ENCODE data around the gene MATN1. TPM values are rescaled to one million over a fixed set of nuclear protein-coding genes. Genes with fewer than 3 reads are reported as not detected.

MATN1 gene
- total RNA-seq, 1 experiment from 2014 or later: 0.12 TPM

DNA sequence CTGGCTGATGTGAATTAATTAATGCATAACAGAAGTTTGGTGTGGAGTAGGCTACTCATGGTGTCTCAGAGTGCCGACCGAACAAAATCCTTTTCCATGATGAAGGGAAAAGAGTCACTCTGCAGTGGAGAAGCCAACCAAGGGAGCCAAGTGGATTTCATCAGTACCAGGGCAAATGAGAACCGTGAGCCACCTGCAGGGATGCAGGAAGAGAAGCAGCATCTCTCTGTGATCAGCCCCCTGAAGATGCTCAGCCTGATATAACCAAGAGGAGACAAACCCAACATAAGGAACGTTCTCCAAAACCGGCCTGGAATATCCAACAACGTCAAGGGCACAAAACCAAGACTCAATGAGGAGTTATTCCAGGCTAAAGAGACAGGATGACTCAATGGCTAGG, 47.6 kb upstream of the MATN1 start (continued):
- TF ChIP-seq, protein P1, sequence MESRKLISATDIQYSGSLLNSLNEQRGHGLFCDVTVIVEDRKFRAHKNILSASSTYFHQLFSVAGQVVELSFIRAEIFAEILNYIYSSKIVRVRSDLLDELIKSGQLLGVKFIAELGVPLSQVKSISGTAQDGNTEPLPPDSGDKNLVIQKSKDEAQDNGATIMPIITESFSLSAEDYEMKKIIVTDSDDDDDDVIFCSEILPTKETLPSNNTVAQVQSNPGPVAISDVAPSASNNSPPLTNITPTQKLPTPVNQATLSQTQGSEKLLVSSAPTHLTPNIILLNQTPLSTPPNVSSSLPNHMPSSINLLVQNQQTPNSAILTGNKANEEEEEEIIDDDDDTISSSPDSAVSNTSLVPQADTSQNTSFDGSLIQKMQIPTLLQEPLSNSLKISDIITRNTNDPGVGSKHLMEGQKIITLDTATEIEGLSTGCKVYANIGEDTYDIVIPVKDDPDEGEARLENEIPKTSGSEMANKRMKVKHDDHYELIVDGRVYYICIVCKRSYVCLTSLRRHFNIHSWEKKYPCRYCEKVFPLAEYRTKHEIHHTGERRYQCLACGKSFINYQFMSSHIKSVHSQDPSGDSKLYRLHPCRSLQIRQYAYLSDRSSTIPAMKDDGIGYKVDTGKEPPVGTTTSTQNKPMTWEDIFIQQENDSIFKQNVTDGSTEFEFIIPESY (IDR thresholded peaks at IDR 0.05; ENCODE audit: extremely low read depth, insufficient replicate concordance, low read length): no peak
- TF ChIP-seq EZH2 (IDR thresholded peaks at IDR 0.05) (no peak), SIN3A (IDR thresholded peaks at IDR 0.05; ENCODE audit: low read depth) (no peak), RAD21 (IDR thresholded peaks at IDR 0.05; ENCODE audit: low read depth) (no peak), SP1 (IDR thresholded peaks at IDR 0.05; ENCODE audit: low read depth) (no peak), FOSL1 (IDR thresholded peaks at IDR 0.05; ENCODE audit: low read depth) (no peak), EZH2phosphoT487 (IDR thresholded peaks at IDR 0.05; ENCODE audit: borderline replicate concordance) (no peak)
- TF ChIP-seq, protein P2, sequence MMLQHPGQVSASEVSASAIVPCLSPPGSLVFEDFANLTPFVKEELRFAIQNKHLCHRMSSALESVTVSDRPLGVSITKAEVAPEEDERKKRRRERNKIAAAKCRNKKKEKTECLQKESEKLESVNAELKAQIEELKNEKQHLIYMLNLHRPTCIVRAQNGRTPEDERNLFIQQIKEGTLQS (IDR thresholded peaks at IDR 0.05): no peak
- TF ChIP-seq, protein P3, sequence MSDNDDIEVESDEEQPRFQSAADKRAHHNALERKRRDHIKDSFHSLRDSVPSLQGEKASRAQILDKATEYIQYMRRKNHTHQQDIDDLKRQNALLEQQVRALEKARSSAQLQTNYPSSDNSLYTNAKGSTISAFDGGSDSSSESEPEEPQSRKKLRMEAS (IDR thresholded peaks at IDR 0.05): no peak

DNA sequence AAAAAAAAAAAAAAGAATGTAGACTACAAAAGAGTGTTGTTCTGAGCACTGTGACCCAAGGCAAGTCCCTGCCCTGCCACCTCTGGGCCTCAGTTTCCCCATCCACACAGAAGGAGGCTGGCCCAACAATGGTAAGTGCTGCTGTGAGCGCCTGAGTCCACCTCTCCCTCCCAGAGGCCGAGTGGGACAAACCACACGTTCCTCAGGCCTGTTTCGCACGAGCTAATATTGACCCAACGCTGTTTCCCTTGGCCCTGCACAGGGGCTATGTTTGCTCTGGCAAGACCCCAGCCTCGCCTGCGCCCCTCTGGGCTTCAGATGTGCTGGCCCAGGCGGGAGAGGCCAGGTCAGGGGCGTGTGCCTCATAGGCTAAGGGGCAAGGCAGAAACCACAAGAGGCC, 46.8 kb upstream of the MATN1 start:
- DNase-seq (ENCODE audit: low read depth, low spot score) (no peak), ATAC-seq (no peak)
- H3K27me3 ChIP-seq (ENCODE audit: insufficient read depth, low read length): no peaks in the 10 kb centered on the region
- intact Hi-C loops (cut with micrococcal nuclease): no loop called here
- no peak overlapping the region for H3K27ac ChIP-seq (ENCODE audit: low read depth, low read length)
- H3K4me2 ChIP-seq (ENCODE audit: low read length): no peak overlapping the region
- H3K9me2 ChIP-seq (ENCODE audit: insufficient read depth): no peaks in the 10 kb centered on the region
- no peaks in the 10 kb centered on the region for H3K4me1 ChIP-seq (ENCODE audit: control insufficient read depth in 1 of 2, insufficient read depth in 2 of 2, low read length in 2 of 2)
- ChIA-PET POLR2A (no interaction called here), CTCF (interaction anchor here (1.2 kb wide), 1 partner anchor 52 kb away, joined by 3 read pairs; no protein-coding TSS in a partner anchor), RAD21 (ENCODE audit: low non-redundant PET in 1 of 2, low total read pairs in 2 of 2, uncharacterized antibody in 2 of 2, unreplicated experiment in 2 of 2) (no interaction called here)
- H3K4me3 ChIP-seq (replicated peaks in 1 of 2; ENCODE audit: low read depth in 1 of 2, low read length in 2 of 2): no peak overlapping the region
- H3K79me2 ChIP-seq (ENCODE audit: insufficient read depth, low read length): no peaks in the 10 kb centered on the region
- H3K36me3 ChIP-seq (ENCODE audit: control insufficient read depth in 1 of 2, insufficient read depth in 2 of 2, low read length in 2 of 2): no peaks in the 10 kb centered on the region
- H3K9me3 ChIP-seq (ENCODE audit: control insufficient read depth in 1 of 2, insufficient read depth in 1 of 2, low read depth in 1 of 2, low read length in 2 of 2): no peaks in the 10 kb centered on the region
- no peak overlapping the region for H2AFZ ChIP-seq (ENCODE audit: low read depth, low read length, poor library complexity, severe bottlenecking)
- H3K9ac ChIP-seq (ENCODE audit: low read length): no peak overlapping the region
- no peaks in the 10 kb centered on the region for H4K20me1 ChIP-seq (ENCODE audit: insufficient read depth)
- no TSS peak for BruUV-seq (replicated peaks)
- TF ChIP-seq, protein P4, sequence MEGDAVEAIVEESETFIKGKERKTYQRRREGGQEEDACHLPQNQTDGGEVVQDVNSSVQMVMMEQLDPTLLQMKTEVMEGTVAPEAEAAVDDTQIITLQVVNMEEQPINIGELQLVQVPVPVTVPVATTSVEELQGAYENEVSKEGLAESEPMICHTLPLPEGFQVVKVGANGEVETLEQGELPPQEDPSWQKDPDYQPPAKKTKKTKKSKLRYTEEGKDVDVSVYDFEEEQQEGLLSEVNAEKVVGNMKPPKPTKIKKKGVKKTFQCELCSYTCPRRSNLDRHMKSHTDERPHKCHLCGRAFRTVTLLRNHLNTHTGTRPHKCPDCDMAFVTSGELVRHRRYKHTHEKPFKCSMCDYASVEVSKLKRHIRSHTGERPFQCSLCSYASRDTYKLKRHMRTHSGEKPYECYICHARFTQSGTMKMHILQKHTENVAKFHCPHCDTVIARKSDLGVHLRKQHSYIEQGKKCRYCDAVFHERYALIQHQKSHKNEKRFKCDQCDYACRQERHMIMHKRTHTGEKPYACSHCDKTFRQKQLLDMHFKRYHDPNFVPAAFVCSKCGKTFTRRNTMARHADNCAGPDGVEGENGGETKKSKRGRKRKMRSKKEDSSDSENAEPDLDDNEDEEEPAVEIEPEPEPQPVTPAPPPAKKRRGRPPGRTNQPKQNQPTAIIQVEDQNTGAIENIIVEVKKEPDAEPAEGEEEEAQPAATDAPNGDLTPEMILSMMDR (IDR thresholded peaks at IDR 0.05 in 2 of 3, conservative IDR thresholded peaks at IDR 0.05 in 1 of 3; ENCODE audit: borderline replicate concordance in 1 of 3, insufficient read depth in 1 of 3, low read depth in 2 of 3, low read length in 2 of 3): no peak
- TF ChIP-seq ELF1 (IDR thresholded peaks at IDR 0.05; ENCODE audit: borderline replicate concordance, low read depth) (no peak), SRF (IDR thresholded peaks at IDR 0.05; ENCODE audit: low read depth) (no peak), EZH2phosphoT487 (IDR thresholded peaks at IDR 0.05; ENCODE audit: borderline replicate concordance) (no peak), EGR1 (IDR thresholded peaks at IDR 0.05; ENCODE audit: low read depth) (no peak), POLR2AphosphoS5 (IDR thresholded peaks at IDR 0.05; ENCODE audit: low read depth, low read length) (no peak), TCF7L2 (IDR thresholded peaks at IDR 0.05; ENCODE audit: borderline replicate concordance, extremely low read depth, insufficient read depth, insufficient read length) (no peak), SP1 (IDR thresholded peaks at IDR 0.05; ENCODE audit: low read depth) (no peak), YY1 (IDR thresholded peaks at IDR 0.05; ENCODE audit: extremely low read depth, insufficient replicate concordance, low read depth, low read length) (no peak), POLR2A (IDR thresholded peaks at IDR 0.05; ENCODE audit: borderline replicate concordance, extremely low read depth, insufficient read depth, insufficient read length) (no peak), FOSL1 (IDR thresholded peaks at IDR 0.05; ENCODE audit: low read depth) (no peak)
- TF ChIP-seq, protein P5, sequence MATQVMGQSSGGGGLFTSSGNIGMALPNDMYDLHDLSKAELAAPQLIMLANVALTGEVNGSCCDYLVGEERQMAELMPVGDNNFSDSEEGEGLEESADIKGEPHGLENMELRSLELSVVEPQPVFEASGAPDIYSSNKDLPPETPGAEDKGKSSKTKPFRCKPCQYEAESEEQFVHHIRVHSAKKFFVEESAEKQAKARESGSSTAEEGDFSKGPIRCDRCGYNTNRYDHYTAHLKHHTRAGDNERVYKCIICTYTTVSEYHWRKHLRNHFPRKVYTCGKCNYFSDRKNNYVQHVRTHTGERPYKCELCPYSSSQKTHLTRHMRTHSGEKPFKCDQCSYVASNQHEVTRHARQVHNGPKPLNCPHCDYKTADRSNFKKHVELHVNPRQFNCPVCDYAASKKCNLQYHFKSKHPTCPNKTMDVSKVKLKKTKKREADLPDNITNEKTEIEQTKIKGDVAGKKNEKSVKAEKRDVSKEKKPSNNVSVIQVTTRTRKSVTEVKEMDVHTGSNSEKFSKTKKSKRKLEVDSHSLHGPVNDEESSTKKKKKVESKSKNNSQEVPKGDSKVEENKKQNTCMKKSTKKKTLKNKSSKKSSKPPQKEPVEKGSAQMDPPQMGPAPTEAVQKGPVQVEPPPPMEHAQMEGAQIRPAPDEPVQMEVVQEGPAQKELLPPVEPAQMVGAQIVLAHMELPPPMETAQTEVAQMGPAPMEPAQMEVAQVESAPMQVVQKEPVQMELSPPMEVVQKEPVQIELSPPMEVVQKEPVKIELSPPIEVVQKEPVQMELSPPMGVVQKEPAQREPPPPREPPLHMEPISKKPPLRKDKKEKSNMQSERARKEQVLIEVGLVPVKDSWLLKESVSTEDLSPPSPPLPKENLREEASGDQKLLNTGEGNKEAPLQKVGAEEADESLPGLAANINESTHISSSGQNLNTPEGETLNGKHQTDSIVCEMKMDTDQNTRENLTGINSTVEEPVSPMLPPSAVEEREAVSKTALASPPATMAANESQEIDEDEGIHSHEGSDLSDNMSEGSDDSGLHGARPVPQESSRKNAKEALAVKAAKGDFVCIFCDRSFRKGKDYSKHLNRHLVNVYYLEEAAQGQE (IDR thresholded peaks at IDR 0.05; ENCODE audit: low read depth): no peak
